ENCODE data around the gene PTEN. TPM values are rescaled to one million over a fixed set of nuclear protein-coding genes. Genes with fewer than 3 reads are reported as not detected.

PTEN gene
- total RNA-seq, 4 donors from 2014 or later: 143 to 224 (median 171) TPM

GRCh38 chr10:87966459-87966858 lies 103.0 kb downstream of the PTEN start:
- Histone ChIP-seq H3K4me3 (no peak overlapping the region), H3K27ac (no peak overlapping the region), H3K9me3 (no peaks in the 10 kb centered on the region), H3K4me1 (peaks cover 0 to 30% (median 2%) of the 10 kb centered on the region in 4 donors), H3K36me3 (peaks cover 0 to 44% (median 0%) of the 10 kb centered on the region in 3 donors), H3K27me3 (no peaks in the 10 kb centered on the region)
- no peak for TF ChIP-seq POLR2A (IDR thresholded peaks at IDR 0.05)
- TF ChIP-seq, protein P1, sequence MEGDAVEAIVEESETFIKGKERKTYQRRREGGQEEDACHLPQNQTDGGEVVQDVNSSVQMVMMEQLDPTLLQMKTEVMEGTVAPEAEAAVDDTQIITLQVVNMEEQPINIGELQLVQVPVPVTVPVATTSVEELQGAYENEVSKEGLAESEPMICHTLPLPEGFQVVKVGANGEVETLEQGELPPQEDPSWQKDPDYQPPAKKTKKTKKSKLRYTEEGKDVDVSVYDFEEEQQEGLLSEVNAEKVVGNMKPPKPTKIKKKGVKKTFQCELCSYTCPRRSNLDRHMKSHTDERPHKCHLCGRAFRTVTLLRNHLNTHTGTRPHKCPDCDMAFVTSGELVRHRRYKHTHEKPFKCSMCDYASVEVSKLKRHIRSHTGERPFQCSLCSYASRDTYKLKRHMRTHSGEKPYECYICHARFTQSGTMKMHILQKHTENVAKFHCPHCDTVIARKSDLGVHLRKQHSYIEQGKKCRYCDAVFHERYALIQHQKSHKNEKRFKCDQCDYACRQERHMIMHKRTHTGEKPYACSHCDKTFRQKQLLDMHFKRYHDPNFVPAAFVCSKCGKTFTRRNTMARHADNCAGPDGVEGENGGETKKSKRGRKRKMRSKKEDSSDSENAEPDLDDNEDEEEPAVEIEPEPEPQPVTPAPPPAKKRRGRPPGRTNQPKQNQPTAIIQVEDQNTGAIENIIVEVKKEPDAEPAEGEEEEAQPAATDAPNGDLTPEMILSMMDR (IDR thresholded peaks at IDR 0.05): no peak
- no peak for TF ChIP-seq EP300 (IDR thresholded peaks at IDR 0.05)
- 32 to 38% methylated on average over 2 of the region's 2 CpGs for WGBS, 2 donors
- DNase-seq (ENCODE audit: low spot score in 2 of 2): no peak

- no peaks in the 10 kb centered on the region for H3K27me3 ChIP-seq
- H3K36me3 ChIP-seq: no peaks in the 10 kb centered on the region
- no peak for DNase-seq (ENCODE audit: low spot score in 2 of 2)
- TF ChIP-seq POLR2A (IDR thresholded peaks at IDR 0.05) (no peak), EP300 (IDR thresholded peaks at IDR 0.05) (no peak)
- TF ChIP-seq, protein P1 (IDR thresholded peaks at IDR 0.05): no peak
- no peak overlapping the region for H3K27ac ChIP-seq
- H3K4me1 ChIP-seq: peaks cover 0 to 42% (median 2%) of the 10 kb centered on the region in 4 donors
- no peaks in the 10 kb centered on the region for H3K9me3 ChIP-seq
- H3K4me3 ChIP-seq: no peak overlapping the region
Observed at GRCh38 chr10:87973635-87974034, 110.2 kb downstream of the PTEN start.

GRCh38 chr10:87974130-87974529 lies 110.7 kb downstream of the PTEN start:
- Histone ChIP-seq H3K9me3 (no peaks in the 10 kb centered on the region), H3K36me3 (no peaks in the 10 kb centered on the region), H3K27ac (no peak overlapping the region), H3K4me1 (peaks cover 0 to 40% (median 2%) of the 10 kb centered on the region in 4 donors), H3K27me3 (no peaks in the 10 kb centered on the region), H3K4me3 (no peak overlapping the region)
- TF ChIP-seq, protein P1 (IDR thresholded peaks at IDR 0.05): no peak
- TF ChIP-seq POLR2A (IDR thresholded peaks at IDR 0.05): no peak
- no peak for TF ChIP-seq EP300 (IDR thresholded peaks at IDR 0.05)
- 83 to 85% methylated on average over 3 of the region's 3 CpGs for WGBS, 2 donors
- DNase-seq (ENCODE audit: low spot score in 2 of 2): no peak

GRCh38 chr10:87974769-87975168 lies 111.3 kb downstream of the PTEN start:
- Histone ChIP-seq H3K27ac (no peak overlapping the region), H3K9me3 (no peaks in the 10 kb centered on the region), H3K4me1 (peaks cover 0 to 39% (median 2%) of the 10 kb centered on the region in 4 donors), H3K4me3 (no peak overlapping the region), H3K36me3 (no peaks in the 10 kb centered on the region), H3K27me3 (no peaks in the 10 kb centered on the region)
- no peak for DNase-seq (ENCODE audit: low spot score in 2 of 2)
- no peak for TF ChIP-seq EP300 (IDR thresholded peaks at IDR 0.05)
- TF ChIP-seq POLR2A (IDR thresholded peaks at IDR 0.05): no peak
- TF ChIP-seq, protein P1 (IDR thresholded peaks at IDR 0.05): no peak
- 96 to 97% methylated on average over 1 of the region's 1 CpG for WGBS, 2 donors

- H3K36me3 ChIP-seq: no peaks in the 10 kb centered on the region
- TF ChIP-seq EP300 (IDR thresholded peaks at IDR 0.05) (no peak), POLR2A (IDR thresholded peaks at IDR 0.05) (no peak)
- TF ChIP-seq, protein P1 (IDR thresholded peaks at IDR 0.05): no peak
- WGBS, 2 donors: 62 to 63% methylated on average over 4 of the region's 4 CpGs
Observed at GRCh38 chr10:87976101-87976743, 112.8 kb downstream of the PTEN start.

More at GRCh38 chr10:87976101-87976743, 112.8 kb downstream of the PTEN start:
- Histone ChIP-seq H3K27ac (no peak overlapping the region), H3K27me3 (no peaks in the 10 kb centered on the region), H3K9me3 (no peaks in the 10 kb centered on the region), H3K4me3 (no peak overlapping the region), H3K4me1 (peaks cover 0 to 32% (median 2%) of the 10 kb centered on the region in 4 donors)
- DNase-seq (ENCODE audit: low spot score in 2 of 2): no peak
